Peyer's patch (tissue), 4 donors: Measurements from ENCODE around the gene TPGS1.

ENCODE experiments used
- CTCF ChIP-seq, 6 experiments: fragments of 450-650 bp in 4 of 6; fragments of 200-600 bp in 2 of 6; sonication (generic) in 1 of 6; IDR thresholded peaks; one replicate each; pipeline ENCODE4 v1.5.1; 2017 to 2019; ENCODE audit warnings: antibody characterized with exemption in 6 of 6, mild to moderate bottlenecking in 3 of 6, moderate library complexity in 1 of 6
- POLR2A ChIP-seq, 2 donors: fragments of 450-650 bp; IDR thresholded peaks; one replicate each; pipeline ENCODE4 v1.5.1; 2017; ENCODE audit warnings: antibody characterized with exemption in 2 of 2, mild to moderate bottlenecking in 2 of 2, moderate library complexity in 2 of 2

- TF ChIP-seq CTCF (IDR thresholded peaks at IDR 0.05) (no peak), POLR2A (IDR thresholded peaks at IDR 0.05) (no peak)
These were observed 29.6 kb downstream of the TPGS1 start for GRCh38 chr19:536881-537404.
